ENCODE data around the gene MIA2. TPM values are rescaled to one million over a fixed set of nuclear protein-coding genes. Genes with fewer than 3 reads are reported as not detected.

Gene MIA2
- total and polyA plus RNA-seq, 4 donors, result 39.2 to 106 (median 56.4) TPM

- 93% methylated on average over 3 of the region's 3 CpGs for WGBS
- no peaks in the 10 kb centered on the region for H3K36me3 ChIP-seq (ENCODE audit: control insufficient read depth in 4 of 4, insufficient read depth in 3 of 4, low read depth in 1 of 4, low read length in 3 of 4)
- no peak overlapping the region for H3K27ac ChIP-seq (ENCODE audit: low read depth in 1 of 2, low read length in 2 of 2)
- no peaks in the 10 kb centered on the region for H3K27me3 ChIP-seq (ENCODE audit: control insufficient read depth in 4 of 4, insufficient read depth in 4 of 4, low read length in 3 of 4)
- H3K4me3 ChIP-seq (ENCODE audit: low read depth in 1 of 3, low read length in 3 of 3), result no peak overlapping the region
- no peak overlapping the region for H3K9ac ChIP-seq (ENCODE audit: low read depth in 1 of 2, low read length in 2 of 2)
- no peaks in the 10 kb centered on the region for H3K9me3 ChIP-seq (ENCODE audit: control insufficient read depth in 4 of 4, low read length in 3 of 4)
- TF ChIP-seq GABPA (IDR thresholded peaks at IDR 0.05 in 1 of 2, conservative IDR thresholded peaks at IDR 0.05 in 1 of 2) (no peak), CTCF (IDR thresholded peaks at IDR 0.05; ENCODE audit: low read depth, low read length, missing input control) (no peak), SP1 (IDR thresholded peaks at IDR 0.05) (no peak), REST (IDR thresholded peaks at IDR 0.05) (no peak), JUND (IDR thresholded peaks at IDR 0.05) (no peak), YY1 (IDR thresholded peaks at IDR 0.05) (no peak)
- H3K4me1 ChIP-seq (ENCODE audit: control insufficient read depth in 4 of 4, insufficient read depth in 4 of 4, low read length in 3 of 4), result no peaks in the 10 kb centered on the region
- DNase-seq (ENCODE audit: low spot score), result no peak
Measured at GRCh38 chr14:39212034-39212433, 21.7 kb upstream of the MIA2 start.

GRCh38 chr14:39212693-39213092 lies 21.0 kb upstream of the MIA2 start:
- Histone ChIP-seq H3K27me3 (ENCODE audit: control insufficient read depth in 4 of 4, insufficient read depth in 4 of 4, low read length in 3 of 4) (no peaks in the 10 kb centered on the region), H3K9ac (ENCODE audit: low read depth in 1 of 2, low read length in 2 of 2) (no peak overlapping the region), H3K27ac (ENCODE audit: low read depth in 1 of 2, low read length in 2 of 2) (no peak overlapping the region), H3K4me3 (ENCODE audit: low read depth in 1 of 3, low read length in 3 of 3) (no peak overlapping the region), H3K4me1 (ENCODE audit: control insufficient read depth in 4 of 4, insufficient read depth in 4 of 4, low read length in 3 of 4) (no peaks in the 10 kb centered on the region), H3K36me3 (ENCODE audit: control insufficient read depth in 4 of 4, insufficient read depth in 3 of 4, low read depth in 1 of 4, low read length in 3 of 4) (no peaks in the 10 kb centered on the region), H3K9me3 (ENCODE audit: control insufficient read depth in 4 of 4, low read length in 3 of 4) (no peaks in the 10 kb centered on the region)
- TF ChIP-seq SP1 (IDR thresholded peaks at IDR 0.05) (no peak), EGR1 (IDR thresholded peaks at IDR 0.05; ENCODE audit: low read depth in 2 of 2) (no peak), RAD21 (IDR thresholded peaks at IDR 0.05) (no peak), HNF4A (conservative IDR thresholded peaks at IDR 0.05) (no peak), YY1 (IDR thresholded peaks at IDR 0.05) (no peak), GABPA (IDR thresholded peaks at IDR 0.05 in 1 of 2, conservative IDR thresholded peaks at IDR 0.05 in 1 of 2) (no peak), ZBTB33 (IDR thresholded peaks at IDR 0.05) (no peak), FOXA1 (IDR thresholded peaks at IDR 0.05) (no peak), NR2F2 (IDR thresholded peaks at IDR 0.05) (no peak), ATF3 (IDR thresholded peaks at IDR 0.05) (no peak), HNF4G (IDR thresholded peaks at IDR 0.05) (no peak), TAF1 (conservative IDR thresholded peaks at IDR 0.05) (no peak), JUND (IDR thresholded peaks at IDR 0.05) (no peak), CTCF (IDR thresholded peaks at IDR 0.05; ENCODE audit: low read depth, low read length, missing input control) (no peak), FOXA2 (IDR thresholded peaks at IDR 0.05) (no peak), MAX (IDR thresholded peaks at IDR 0.05) (no peak), REST (IDR thresholded peaks at IDR 0.05) (no peak), RXRA (IDR thresholded peaks at IDR 0.05) (no peak)
- WGBS, result 50% methylated on average over 1 of the region's 1 CpG
- DNase-seq (ENCODE audit: low spot score), result no peak

All from liver (tissue), 9 donors.